Forelimb muscle (tissue), 1 donor: ENCODE data around the gene GNLY. TPM values are rescaled to one million over a fixed set of nuclear protein-coding genes. Genes with fewer than 3 reads are reported as not detected.
"Not testable (repeated sequence)": the region's sequence is repeated elsewhere in the genome, so short reads cannot be mapped to it uniquely, and the experiment has no call there.

Experiments used
- DNase-seq: peaks from one replicate; pipeline ENCODE4 v3.0.0-alpha.2; 2013; ENCODE audit warnings: low read depth
- polyA plus RNA-seq: library from polyadenylated mRNA; unstranded; fragments of 120-200 nt; gene quantifications from one replicate; pipeline ENCODE4 v1.2.1, GENCODE V29; 2013; ENCODE audit not compliant: insufficient read length

Gene GNLY
- polyA plus RNA-seq, 1 donor, result 0.99 TPM

DNA sequence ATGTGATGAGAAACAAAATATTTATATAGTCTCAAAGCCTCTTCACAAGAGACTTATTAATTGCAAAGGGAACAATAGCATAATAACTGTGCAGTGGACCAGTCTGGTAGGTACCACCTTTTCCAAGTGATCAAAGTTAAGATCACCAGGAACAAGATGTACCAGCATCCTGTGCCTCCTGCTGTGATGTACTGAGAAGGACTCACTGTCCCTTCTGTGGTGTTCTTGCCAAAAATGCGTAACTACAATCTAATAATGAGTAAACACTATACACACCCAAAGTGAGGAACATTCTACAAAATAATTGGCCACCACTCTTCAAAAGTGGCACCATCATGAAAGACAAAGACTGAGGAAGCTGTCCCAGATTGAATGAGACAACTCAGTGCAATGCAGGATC lies 14.5 kb downstream of the GNLY start:
- DNase-seq, result no peak

DNA sequence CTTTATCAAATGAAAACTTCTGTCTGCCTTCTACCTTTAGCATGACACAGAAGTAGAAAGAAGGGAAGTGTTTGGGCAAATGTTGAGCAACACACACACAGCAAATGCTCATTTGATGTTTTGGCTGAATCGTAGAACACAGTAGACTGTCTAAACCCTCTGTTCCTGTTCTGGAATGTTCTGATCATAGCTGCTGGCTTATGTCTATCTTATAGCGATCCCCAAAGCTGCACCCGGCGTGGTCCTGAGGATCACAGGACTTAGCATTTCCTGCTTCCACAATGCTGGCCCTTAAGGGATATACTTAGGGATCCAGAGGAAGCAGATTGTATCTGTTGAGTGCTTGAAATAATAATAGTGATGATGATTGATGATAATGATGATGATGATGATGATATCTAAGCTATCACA lies 15.2 kb downstream of the GNLY start:
- no peak for DNase-seq

DNA sequence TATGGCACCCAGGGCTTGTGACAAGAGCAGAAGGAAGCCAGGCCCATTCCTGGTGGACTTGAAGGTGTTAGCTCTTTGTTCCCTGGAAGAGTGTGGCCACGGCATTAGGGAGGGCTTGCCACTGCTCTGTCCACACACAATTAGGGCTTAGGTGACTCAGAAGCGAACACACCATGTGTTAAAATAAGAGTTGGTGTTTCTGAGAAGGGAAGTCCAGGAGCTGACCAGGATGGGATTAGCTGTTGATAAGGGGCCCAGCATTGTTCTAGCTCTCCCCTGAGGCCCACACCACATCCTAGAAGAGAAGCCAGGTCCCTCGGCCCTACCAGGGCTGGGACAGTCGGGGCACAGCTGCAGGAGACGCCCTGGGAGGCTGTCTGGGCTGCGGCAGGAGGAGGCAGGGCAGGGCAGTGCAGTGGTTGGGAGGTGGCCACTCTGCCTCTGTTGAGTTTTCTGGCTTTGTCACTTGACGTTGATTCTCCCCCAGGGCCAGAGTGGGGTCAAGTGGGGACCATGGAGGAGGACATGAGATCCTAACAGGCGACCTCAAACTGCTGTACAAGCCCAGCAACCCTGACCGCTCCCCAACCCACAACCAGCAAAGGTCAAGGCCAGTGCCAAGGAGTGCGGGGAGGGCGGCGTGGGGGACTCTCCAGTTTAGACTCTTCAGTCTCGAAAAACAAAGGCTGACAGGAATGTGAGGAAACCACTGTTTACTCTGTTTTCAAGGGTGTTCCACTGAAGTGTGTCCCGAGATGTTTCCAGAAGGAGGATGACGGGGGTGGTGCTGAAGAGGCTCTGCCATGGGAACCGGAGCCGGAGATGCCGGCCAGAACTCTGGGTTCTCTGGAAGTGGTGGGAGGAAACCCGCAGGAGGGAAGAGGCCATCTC lies 16.8 kb downstream of the GNLY start:
- no peak for DNase-seq

DNA sequence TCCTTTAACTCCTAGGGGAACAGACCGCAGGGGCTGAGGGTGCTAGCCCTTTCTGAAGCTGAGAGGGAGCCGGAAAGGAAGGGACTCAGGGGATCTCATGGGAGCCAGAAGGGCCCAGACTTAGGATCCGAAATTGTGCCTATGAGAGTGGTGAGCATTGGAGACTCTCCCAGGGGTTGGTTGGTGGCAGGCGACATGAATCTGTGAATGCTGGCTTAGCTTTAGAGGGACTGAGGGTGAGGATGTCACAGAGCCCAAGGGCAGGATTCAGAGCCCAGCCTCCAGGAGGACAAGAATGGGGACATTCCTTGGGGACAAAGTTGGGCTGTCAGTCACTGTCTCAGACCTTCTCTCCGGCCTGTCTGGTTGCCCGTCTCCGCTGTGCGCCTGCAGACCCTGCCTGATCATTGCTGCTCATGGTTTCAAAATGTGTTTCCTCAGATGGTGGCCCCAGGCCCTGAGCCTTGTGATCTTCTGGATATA lies 17.5 kb downstream of the GNLY start:
- DNase-seq, result no peak

DNA sequence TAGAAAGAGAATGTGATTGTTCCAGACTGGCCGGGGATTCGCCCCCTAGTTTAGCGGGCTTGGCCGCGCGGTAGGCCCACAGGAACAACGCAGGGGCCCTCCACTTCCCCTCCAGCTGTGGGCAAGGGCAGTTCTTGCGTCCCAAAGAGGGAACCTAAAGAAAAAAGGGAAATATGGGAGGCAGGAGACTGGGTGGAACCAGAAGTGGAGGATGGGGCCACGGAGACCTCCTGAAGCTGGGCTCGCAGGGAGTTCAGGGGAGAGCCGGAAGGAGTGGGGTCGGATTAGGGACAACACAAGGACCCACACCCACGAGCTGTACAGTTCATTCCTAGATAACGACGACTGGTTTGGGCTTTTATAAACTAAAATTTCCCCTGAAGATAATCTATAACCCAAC lies 18.2 kb downstream of the GNLY start:
- no peak for DNase-seq

DNA sequence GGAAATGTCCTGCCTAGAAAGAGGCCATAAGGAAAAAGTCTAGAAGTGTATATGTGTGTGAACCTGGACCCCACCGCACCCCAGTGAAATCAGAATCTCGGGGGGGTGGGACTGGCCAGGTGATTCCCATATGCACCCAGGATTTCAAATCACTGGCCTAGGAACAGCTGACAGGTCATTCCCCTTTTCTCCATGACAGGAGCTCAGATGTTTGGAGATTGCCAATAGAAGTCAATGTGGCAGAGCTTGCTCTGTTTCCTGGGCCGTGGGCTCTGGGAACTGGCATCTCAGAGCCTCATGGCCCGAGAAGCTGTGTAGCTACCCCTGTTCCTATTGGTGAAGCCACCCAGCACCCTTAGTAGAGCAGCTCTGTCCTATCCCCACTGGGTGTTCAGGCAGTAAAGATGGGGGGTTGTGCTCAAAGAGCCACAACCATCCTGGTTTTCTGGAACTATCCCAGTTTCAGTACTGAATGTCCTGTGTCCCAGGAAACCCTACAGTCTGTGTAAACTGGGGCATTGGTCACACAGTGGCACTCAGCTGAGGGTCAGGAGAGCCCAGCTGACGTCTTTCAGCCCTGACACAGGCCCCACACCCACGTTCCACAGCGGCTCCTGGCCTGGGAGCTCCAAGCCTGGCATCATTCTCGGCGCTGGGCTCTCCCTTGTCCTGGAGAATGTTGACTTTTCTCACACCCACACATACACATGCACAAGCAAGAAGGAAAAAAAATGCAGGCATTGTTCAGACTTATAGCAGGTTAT lies 18.9 kb downstream of the GNLY start:
- DNase-seq, result no peak

DNA sequence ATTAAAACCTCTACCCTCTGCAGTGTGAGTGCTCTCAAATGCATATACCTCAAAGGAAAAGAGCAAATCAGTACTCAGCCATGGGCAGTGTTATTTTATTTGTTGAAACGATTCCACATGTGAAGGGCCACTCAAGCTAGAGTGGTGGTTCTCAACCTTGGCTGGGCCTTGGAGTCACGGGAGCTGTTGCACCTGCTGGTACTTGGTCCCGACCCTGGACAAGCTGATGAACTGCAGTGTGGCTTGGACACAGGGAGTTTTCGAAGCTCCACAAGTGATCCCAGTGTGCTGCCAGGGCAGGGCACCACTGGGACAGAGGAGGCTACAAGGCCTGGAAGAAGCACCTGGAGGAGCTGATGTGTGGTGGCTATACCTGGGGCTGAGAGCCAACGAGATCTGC lies 19.7 kb downstream of the GNLY start:
- no peak for DNase-seq

DNA sequence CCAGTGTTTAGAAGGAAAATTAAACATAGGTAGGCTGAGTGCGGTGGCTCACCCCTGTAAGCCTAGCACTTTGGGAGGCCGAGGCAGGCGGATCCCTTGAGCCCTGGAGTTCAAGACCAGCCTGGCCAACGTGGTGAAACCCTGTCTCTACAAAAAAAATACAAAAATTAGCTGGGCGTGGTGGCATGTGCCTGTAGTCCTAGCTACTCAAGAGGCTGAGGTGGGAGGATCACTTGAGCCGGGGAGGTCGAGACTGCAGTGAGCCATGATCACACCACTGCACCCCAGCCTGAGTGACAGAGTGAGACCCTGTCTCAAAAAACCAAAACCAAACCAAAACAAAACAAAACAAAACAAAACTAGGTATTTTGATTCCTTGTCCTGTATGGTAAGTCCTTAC lies 20.3 kb downstream of the GNLY start:
- not testable (repeated sequence) for DNase-seq

DNA sequence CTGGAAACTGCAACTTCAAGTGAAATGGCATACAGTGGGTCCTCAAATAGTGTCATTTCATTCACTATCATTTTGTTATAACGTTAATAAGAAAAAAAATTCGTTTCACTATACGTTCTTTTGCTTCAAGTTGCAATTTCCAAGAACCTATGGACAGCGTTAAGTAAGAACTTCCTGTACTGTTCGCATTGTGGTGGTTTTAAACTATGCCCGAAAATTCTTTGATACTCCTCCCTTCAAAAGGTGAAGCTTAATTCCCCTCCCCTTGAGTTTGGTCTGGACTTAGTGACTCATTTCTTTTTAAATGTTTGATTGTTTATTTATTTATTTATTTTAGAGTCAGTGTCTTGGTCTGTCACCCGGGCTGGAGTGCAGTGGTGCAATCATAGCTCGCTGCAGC lies 20.7 kb downstream of the GNLY start:
- no peak for DNase-seq

DNA sequence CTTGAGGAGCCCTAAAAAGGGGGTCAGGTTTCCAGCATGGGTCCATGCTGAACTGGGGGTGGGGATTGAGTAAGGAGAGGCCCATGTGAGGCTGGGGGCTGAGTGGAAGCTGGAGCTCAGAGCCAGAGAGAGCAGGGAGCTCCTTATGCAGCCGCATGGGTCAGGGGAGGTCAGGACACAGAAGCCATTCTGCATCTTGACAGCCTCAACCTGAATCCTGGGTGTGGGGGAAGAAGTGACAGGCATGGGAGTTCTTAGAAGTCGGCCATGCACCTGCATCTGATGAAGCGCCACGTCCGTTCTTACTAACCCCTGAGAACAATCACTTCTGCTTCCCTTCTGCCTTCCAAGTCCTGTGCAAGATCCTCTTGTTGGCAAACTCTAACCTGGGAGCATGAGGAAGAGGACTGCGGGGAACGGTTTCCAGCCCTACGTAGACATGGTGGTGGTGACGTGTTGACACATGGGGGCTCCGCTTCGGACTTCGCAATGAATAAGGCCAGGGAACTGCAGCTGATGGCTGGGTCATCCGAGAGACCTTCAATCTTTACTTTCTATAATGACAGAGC lies 22.3 kb downstream of the GNLY start:
- no peak for DNase-seq

DNA sequence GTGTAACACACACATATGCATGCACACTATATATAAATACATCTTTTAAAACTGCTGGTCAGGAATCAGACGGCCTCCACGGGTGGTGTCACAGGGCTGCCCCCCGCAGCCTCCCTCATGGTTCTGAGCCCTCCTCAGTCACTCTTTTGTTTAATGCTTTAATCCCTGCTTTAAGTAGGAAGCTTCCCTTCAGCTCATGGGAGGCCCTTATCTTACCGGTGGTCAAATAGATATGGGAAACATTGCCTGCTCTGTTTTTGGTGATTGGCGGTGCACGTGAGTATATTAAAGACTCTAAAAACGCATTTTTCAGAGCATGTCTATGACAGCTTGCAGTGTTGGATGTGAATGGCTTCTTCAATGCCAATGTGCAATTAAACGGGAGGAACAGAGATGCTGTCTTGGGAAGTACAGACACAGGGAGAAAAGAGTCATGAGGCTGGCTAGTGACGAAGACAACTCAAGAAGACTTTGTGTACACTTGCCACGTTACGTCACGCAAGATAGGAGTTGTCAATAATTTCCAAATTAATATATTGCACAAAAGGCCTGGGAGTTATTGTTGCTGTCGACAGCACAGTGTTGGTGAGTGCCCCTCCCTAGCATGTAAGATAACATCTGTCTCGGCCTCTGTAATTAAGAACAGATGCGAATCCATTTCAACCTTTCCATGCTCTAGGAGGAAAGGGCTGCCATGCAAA lies 23.3 kb downstream of the GNLY start:
- DNase-seq, result no peak

DNA sequence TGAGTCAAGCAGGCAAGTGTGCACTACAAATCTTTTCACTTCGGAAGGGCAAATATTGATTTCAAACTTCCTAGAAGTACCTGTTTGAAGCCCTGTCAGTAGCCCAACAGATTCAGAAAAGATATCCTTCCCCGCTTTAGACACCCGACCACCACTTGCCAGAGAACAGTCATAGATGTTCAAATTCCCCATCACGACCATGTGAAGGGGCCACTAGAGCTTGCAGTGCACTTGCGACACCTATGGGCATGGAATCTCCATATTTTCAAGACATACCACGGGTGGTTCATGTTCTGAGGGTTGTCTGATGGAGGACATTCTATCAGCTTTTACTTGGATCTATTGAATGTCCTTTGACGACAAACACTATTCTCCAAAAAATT lies 23.8 kb downstream of the GNLY start:
- DNase-seq, result no peak

DNA sequence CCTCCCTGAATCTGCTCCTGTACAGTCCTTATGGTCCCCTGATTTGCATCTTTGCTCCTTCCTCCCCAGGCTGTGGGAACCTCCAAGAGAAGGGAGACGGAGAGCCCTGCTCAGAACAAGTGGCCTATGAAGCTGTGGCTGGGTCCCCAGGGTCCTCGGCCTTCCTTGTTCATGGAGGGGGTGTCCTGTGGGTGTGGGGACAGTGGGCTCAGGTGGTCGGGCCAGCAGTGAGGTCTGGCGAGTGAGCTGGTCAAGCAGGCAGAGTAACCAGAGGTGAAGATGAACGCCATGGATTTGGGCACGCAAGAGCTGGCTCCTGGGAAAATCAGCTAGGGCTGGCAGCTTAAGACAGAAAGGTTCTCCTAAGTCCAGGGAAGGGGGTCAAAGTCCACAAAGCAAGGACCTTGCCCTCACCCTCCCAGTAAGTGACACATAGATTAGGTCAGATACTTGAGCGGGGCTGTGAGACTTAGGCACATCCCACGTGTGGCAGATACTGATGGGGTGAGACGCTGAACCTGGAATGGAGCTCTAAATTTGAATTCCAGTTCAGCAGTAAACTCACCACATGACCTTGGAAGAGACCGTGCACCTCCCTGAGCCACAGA lies 24.8 kb downstream of the GNLY start:
- DNase-seq, result no peak

DNA sequence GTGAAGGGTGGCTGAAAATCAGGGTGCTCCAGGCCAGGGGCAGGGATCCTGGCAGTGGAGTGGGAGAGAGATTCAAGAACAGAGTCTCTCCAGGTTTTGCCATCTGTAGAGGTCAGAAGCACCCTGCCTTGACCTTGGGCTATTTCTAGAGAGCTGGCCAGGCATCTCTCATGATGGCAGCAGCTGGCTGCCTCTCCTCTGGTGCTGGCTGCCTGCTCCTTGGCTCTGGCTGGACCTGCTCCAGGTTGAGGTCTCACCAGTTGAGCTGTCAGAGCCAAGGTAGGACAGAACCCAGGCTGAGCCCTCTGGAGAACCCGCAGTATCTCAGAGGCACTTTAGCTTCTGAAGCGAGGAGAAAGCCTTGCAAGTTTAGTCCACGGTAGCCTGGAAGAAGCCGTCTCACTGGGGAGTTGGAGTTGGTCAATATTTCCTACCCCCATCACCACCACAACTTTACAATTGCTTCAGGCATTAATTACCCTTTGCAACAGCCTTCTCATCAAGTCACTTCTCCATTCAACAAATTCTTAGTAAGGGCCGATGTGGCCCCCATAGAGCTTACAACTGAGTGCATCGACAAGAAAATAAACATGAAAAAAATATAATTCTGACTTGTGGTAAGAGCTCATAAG lies 25.6 kb downstream of the GNLY start:
- no peak for DNase-seq

DNA sequence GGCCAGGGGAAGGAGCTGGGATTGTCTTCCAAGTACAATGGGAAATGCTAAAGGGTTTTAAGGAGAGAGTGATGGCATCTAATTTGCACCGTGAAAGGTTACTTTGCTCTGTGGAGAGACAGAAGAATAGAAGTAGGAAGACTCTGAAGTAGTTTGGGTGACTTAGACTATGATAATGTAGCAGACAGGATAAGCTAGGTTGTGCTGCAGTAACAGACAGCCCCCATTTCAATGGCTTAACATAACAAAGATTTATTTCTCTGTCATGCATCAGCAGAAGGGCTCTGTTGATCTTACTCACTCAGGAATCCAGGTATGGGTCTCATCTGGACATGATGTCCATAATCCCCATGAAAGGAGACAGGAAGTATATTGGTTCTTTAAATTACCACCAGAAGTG lies 26.4 kb downstream of the GNLY start:
- DNase-seq, result no peak

DNA sequence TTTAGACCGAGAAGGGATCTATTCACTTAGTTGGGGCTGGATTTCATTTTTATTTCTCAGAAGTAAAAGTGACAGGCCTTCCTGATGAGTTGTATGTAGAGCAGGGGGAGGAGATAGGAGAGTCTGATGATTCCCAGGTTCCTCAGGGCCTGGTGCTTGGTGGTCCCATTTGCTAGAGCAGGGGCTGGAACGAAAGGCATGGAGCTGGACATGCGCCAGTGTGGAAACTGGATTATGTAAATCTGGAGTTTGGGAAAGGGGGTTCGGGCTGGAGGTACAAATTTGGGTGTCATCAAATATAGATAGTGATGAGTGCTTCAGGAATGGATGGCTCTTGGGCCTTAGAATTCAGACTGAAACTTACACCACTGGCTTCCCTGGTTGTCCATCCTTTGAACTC lies 27.5 kb downstream of the GNLY start:
- DNase-seq, result no peak

DNA sequence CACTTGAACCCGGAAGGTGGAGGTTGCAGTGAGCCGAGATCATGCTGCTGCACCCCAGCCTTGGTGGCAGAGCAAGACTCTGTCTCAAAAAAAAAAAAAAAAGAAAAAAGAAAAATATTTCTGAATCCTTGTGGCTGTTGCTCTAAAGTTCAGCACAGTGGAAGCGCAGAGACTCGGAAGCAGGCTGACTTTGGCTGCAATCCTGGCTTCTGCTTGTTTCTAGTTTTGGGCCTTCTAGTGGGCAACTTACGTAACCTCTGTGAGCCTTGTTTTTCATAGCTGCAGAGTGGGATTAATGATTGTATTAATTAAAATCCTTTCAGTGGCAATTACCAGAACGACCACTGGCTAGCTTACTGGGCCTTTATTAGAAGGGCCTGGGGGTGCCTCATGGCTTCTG lies 28.4 kb downstream of the GNLY start:
- DNase-seq, result no peak

DNA sequence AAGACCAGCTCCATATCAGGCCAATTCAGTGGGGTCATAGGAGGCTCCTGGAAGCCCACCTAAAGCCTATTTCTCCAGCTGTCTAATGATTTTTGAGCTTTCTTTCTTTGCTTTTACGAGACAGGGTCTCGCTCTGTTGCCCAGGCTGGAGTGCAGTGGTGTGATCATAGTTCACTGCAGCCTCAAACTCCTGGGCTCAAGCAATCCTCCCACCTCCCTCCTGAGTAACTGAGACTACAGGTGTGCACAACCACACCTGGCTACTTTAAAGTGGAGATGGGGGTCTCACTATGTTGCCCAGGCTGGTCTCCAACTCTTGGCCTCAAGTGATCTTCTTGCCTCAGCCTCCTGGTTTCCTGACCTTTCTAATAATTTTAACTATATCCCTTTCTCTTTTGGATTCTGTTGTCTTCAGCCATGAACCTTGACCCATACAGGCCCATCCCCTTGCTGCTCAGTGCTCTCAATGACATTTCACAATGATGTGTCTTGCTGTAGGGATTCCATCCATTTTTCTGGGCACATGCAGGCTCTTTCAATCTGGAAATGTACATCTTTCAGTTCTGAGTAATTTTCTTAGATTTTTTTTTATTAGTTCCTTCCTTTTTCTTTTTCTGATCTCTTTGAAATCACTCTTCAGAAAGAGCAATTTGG lies 29.7 kb downstream of the GNLY start:
- DNase-seq, result no peak

DNA sequence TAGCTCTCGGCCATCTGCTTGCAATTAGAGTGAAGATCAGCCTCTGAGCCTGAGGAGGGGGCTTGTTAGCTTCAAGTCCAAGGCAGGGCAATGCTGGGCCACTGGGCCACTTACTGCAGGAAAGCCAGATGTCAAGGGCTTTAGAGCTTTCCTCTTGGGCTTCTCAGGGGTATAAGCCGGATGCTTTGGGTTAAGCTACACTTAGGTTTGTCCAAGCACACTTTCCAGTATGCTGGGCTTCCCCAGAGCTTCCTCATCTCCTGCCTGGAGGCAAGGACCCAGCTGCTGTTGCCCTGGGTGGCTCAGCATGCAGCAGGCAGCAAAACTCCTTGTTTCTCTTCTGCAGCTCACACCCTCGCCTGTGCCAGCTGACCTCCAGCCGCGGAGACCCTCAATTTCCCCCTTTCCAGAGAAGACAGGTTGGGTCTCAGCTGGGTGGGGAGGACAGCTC lies 30.6 kb downstream of the GNLY start:
- no peak for DNase-seq

DNA sequence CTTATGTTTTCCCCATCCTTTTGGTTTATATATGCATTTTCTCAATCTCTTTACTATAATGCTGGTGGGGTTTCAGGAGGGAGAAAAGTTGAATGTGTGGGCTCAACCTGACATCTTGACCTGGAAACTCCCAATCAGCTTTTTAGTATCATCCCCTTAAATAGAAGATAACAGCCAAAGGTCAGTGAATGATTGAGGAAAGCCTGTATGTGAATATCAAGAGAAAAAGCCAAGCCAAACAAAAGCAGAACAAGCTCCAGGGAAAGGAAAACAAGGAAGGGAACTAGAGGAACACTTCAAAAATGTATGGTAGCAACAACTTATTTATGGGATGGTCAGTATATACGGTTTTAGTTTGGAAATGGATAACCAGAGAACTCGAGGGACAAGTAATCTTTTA lies 31.3 kb downstream of the GNLY start:
- DNase-seq, result no peak

DNA sequence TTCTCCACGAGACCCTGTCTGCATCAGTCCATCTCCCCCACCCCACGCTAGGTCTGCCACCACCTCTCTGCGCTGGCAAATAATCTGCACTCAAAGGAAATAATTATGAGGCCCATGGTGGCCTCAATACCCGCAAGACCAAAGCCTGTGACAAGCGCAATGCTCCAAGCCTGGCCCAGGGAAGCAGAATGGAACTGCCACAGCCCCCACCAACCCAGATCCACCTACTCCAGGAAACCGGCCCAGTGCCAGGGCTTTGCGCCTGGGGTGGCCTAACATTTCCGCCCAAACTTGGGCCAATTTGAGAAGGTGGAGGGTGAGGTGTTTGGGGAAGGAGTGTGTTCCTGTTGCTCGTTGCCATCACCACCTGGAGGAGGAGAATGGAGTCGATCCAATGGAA lies 33.6 kb downstream of the GNLY start:
- no peak for DNase-seq
